NCI-H2107 (cell line): ENCODE results near the gene EXD3.
"Not testable (repeated sequence)": the region's sequence is repeated elsewhere in the genome, so short reads cannot be mapped to it uniquely, and the experiment has no call there.

Source experiments
- DNase-seq: peaks from one replicate; lab custom pipeline; 2025; lab: John Stamatoyannopoulos, UW

Gene EXD3

GRCh38 chr9:137411260-137411644 lies 11.7 kb downstream of the EXD3 start:
- DNase-seq, result no peak

- no peak for DNase-seq
Measured at GRCh38 chr9:137410891-137411249, 12.1 kb downstream of the EXD3 start.

GRCh38 chr9:137410236-137410890 lies 12.6 kb downstream of the EXD3 start:
- DNase-seq, result not testable (repeated sequence)

GRCh38 chr9:137409515-137409914 lies 13.4 kb downstream of the EXD3 start:
- DNase-seq, result no peak

- no peak for DNase-seq
Measured at GRCh38 chr9:137408651-137409405, 14.1 kb downstream of the EXD3 start.

- no peak for DNase-seq
Measured at GRCh38 chr9:137407590-137408300, 15.2 kb downstream of the EXD3 start.

- peak; percentile 45 for DNase-seq
Measured at GRCh38 chr9:137406876-137407589, 15.9 kb downstream of the EXD3 start.

GRCh38 chr9:137406085-137406760 lies 16.7 kb downstream of the EXD3 start:
- no peak for DNase-seq

GRCh38 chr9:137405677-137406081 lies 17.3 kb downstream of the EXD3 start:
- no peak for DNase-seq

- no peak for DNase-seq
Measured at GRCh38 chr9:137404961-137405567, 17.9 kb downstream of the EXD3 start.

GRCh38 chr9:137403269-137403668 lies 19.7 kb downstream of the EXD3 start:
- no peak for DNase-seq

GRCh38 chr9:137402746-137403145 lies 20.2 kb downstream of the EXD3 start:
- DNase-seq, result no peak

GRCh38 chr9:137398561-137399468 lies 24.1 kb downstream of the EXD3 start:
- no peak for DNase-seq

- no peak for DNase-seq
Measured at GRCh38 chr9:137397675-137398423, 25.1 kb downstream of the EXD3 start.

GRCh38 chr9:137396634-137397367 lies 26.2 kb downstream of the EXD3 start:
- DNase-seq, result no peak

- no peak for DNase-seq
Measured at GRCh38 chr9:137396227-137396626, 26.7 kb downstream of the EXD3 start.

GRCh38 chr9:137395666-137396010 lies 27.3 kb downstream of the EXD3 start:
- DNase-seq, result no peak

- no peak for DNase-seq
Measured at GRCh38 chr9:137394866-137395665, 27.9 kb downstream of the EXD3 start.
